VCaP (cell line): ENCODE results near the gene NRXN3.
A peak's percentile ranks its signal among the peaks of the same experiment; 100 is the strongest.

Experiments used
- H3K27ac ChIP-seq: fragments of 450-650 bp; 2 replicates; pipeline ENCODE4 v1.5.1; 2017
- CTCF ChIP-seq: fragments of 450-650 bp; conservative IDR thresholded peaks from 2 replicates; pipeline ENCODE4 v1.5.1; 2017; ENCODE audit warnings: mild to moderate bottlenecking, moderate library complexity

Gene NRXN3

GRCh38 chr14:78985668-78986381 lies 815.7 kb downstream of the NRXN3 start:
- H3K27ac ChIP-seq, result no peak overlapping the region
- no peak for TF ChIP-seq CTCF

- no peak overlapping the region for H3K27ac ChIP-seq
- no peak for TF ChIP-seq CTCF
Observed at GRCh38 chr14:78986989-78987388, 816.8 kb downstream of the NRXN3 start.

- H3K27ac ChIP-seq, result no peak overlapping the region
- TF ChIP-seq CTCF, result no peak
Observed at GRCh38 chr14:78989221-78989620, 819.0 kb downstream of the NRXN3 start.

- TF ChIP-seq CTCF, result no peak
- H3K27ac ChIP-seq, result no peak overlapping the region
Observed at GRCh38 chr14:78992867-78993266, 822.7 kb downstream of the NRXN3 start.

- no peak for TF ChIP-seq CTCF
- no peak overlapping the region for H3K27ac ChIP-seq
Observed at GRCh38 chr14:78997811-78998210, 827.6 kb downstream of the NRXN3 start.

- no peak for TF ChIP-seq CTCF
- H3K27ac ChIP-seq, result no peak overlapping the region
Observed at GRCh38 chr14:79009286-79009685, 839.1 kb downstream of the NRXN3 start.

GRCh38 chr14:79011091-79011919 lies 841.1 kb downstream of the NRXN3 start:
- TF ChIP-seq CTCF, result peak; percentile 59

More at GRCh38 chr14:79011091-79011919, 841.1 kb downstream of the NRXN3 start:
- H3K27ac ChIP-seq, result no peak overlapping the region
